ENCODE measurements around the gene FAAH2.

The FAAH2 gene, protein sequence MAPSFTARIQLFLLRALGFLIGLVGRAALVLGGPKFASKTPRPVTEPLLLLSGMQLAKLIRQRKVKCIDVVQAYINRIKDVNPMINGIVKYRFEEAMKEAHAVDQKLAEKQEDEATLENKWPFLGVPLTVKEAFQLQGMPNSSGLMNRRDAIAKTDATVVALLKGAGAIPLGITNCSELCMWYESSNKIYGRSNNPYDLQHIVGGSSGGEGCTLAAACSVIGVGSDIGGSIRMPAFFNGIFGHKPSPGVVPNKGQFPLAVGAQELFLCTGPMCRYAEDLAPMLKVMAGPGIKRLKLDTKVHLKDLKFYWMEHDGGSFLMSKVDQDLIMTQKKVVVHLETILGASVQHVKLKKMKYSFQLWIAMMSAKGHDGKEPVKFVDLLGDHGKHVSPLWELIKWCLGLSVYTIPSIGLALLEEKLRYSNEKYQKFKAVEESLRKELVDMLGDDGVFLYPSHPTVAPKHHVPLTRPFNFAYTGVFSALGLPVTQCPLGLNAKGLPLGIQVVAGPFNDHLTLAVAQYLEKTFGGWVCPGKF

DNA sequence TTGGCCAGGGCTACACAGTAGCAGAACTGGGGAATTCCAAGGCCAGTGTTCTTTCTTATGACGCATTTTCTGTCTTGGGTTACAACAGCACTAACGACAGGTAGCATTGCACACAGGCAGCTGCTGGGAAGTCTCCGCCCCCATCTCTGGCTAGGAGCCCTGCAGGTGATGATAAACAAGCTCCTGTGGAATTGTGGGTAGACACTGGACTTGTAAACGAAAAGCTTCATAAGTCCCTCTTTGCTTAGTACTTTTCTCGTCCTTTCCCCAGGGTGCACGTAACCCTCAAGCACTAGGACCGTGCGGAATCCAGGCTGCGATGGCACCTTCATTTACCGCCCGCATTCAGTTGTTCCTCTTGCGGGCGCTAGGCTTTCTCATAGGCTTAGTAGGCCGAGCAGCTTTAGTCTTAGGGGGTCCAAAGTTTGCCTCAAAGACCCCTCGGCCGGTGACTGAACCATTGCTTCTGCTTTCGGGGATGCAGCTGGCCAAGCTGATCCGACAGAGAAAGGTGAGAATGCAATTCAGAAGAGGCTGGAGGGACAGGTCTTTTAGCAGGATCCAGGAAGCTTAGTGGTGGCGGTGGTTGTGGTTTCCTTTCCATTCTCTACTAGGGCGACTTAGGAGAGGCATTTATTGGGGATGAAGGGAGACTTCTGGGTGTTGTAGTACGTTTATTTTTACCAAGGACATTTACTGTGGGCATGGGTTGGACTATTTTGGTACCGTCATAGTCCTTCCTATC is at the start of gene FAAH2:
Gene FAAH2 (plus strand): TSS at position 200 of the 745 bp plus-strand sequence. CDS start 120 bp downstream, at position 320.
- H3K27ac ChIP-seq = peak within 1 kb of the TSS; percentile 85
- no peak for TF ChIP-seq ZFX (IDR thresholded peaks at IDR 0.05; ENCODE audit: borderline replicate concordance)

GRCh38 chrX:57241967-57242366 is 44.5 kb upstream of the FAAH2 start:
- no peak for TF ChIP-seq CTCF (IDR thresholded peaks at IDR 0.05)
- no peak for TF ChIP-seq ZFX (IDR thresholded peaks at IDR 0.05; ENCODE audit: borderline replicate concordance)

GRCh38 chrX:57251965-57252364 is 34.5 kb upstream of the FAAH2 start:
- TF ChIP-seq CTCF (IDR thresholded peaks at IDR 0.05) (no peak), ZFX (IDR thresholded peaks at IDR 0.05; ENCODE audit: borderline replicate concordance) (no peak)

More at GRCh38 chrX:57241967-57242366, 44.5 kb upstream of the FAAH2 start:
- H3K27ac ChIP-seq = no peak overlapping the region

GRCh38 chrX:57265126-57265525 is 21.4 kb upstream of the FAAH2 start:
- no peak overlapping the region for H3K27ac ChIP-seq
- TF ChIP-seq CTCF (IDR thresholded peaks at IDR 0.05) (no peak), ZFX (IDR thresholded peaks at IDR 0.05; ENCODE audit: borderline replicate concordance) (no peak)

More at GRCh38 chrX:57251965-57252364, 34.5 kb upstream of the FAAH2 start:
- no peak overlapping the region for H3K27ac ChIP-seq

- TF ChIP-seq ZFX (IDR thresholded peaks at IDR 0.05; ENCODE audit: borderline replicate concordance) = no peak
- no peak for TF ChIP-seq CTCF (IDR thresholded peaks at IDR 0.05)
- H3K27ac ChIP-seq = no peak overlapping the region
These were observed 20.2 kb upstream of the FAAH2 start for GRCh38 chrX:57266275-57266674.

- H3K27ac ChIP-seq = no peak overlapping the region
- TF ChIP-seq ZFX (IDR thresholded peaks at IDR 0.05; ENCODE audit: borderline replicate concordance) (no peak), CTCF (IDR thresholded peaks at IDR 0.05) (no peak)
These were observed 19.6 kb upstream of the FAAH2 start for GRCh38 chrX:57266871-57267270.

DNA sequence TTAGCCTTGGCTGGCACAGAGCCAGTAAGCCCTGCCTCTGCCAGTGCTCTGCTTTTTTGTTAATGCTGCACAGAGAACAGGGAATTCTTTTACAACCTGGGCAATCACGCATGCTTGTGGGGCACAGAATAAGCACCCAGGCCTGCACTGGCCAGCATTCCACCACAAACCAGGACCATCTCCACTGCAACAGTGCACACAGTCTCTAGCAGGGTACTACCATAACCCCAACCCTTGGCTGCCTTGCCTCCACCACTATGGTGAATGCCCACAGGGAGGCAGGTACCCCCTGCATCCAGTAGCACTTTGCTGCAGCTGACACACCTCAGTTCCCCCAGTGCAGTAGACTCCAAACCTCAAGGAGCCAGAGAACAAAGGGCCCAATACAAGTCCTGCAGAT is 19.2 kb upstream of the FAAH2 start:
- no peak for TF ChIP-seq CTCF (IDR thresholded peaks at IDR 0.05)
- TF ChIP-seq ZFX (IDR thresholded peaks at IDR 0.05; ENCODE audit: borderline replicate concordance) = no peak
- no peak overlapping the region for H3K27ac ChIP-seq
